ENCODE data around the gene DDR1. TPM values are rescaled to one million over a fixed set of nuclear protein-coding genes. Genes with fewer than 3 reads are reported as not detected.
"Not testable (repeated sequence)": the region's sequence is repeated elsewhere in the genome, so short reads cannot be mapped to it uniquely, and the experiment has no call there.

Gene DDR1
- total RNA-seq, 1 donor from 2014 or later = 5.9 TPM

DNA sequence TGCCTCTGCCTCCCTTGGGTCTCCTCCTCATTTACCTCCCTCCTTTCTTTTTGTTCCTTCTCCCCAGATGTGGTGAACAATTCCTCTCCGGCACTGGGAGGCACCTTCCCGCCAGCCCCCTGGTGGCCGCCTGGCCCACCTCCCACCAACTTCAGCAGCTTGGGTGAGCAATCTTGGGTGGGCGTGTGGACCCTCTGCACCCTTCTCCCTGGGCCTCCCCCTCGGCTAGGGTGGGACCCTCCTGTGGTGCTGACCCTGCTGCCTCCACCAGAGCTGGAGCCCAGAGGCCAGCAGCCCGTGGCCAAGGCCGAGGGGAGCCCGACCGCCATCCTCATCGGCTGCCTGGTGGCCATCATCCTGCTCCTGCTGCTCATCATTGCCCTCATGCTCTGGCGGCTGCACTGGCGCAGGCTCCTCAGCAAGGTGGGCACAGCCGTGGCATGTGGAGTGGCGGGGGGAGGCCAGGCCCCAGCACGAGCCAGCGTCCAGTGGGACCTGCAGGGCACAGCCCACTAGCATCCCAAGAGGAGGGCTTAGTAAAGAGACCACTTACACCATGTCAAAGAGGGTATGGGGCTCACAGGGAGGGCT lies 8.8 kb downstream of the DDR1 start:
- no peak for DNase-seq (ENCODE audit: low read depth, low spot score)

DNA sequence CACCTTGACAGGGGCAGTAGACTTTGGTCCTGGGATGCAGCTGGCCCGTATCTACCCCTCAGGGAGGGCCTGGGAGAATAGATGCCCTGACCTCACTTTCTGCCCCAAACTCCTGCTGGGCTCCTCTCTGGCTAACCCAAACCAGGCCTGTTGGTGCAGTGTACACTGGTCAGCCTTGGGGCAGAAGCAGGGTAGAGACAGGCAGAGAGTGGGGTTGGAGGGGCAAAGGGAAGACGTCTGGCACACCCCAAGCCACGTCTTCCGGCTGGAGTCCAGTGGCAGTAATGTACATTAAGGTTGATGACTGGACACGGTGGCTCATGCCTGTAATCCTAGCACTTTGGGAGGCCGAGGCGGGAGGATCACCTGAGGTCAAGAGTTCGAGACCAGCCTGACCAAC lies 9.3 kb downstream of the DDR1 start:
- DNase-seq (ENCODE audit: low read depth, low spot score) = no peak

DNA sequence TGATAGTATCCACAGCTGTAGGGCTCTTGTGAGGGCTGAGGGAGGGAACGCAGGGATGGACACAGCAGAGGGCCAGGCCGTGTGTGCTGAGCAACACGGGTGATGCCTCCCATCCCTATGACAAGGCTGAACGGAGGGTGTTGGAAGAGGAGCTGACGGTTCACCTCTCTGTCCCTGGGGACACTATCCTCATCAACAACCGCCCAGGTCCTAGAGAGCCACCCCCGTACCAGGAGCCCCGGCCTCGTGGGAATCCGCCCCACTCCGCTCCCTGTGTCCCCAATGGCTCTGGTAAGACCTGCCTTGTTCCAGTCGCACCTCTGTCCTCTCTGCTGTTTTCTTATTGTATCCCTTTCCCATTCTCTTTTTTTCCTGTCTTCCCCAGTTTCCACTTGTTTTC lies 10.1 kb downstream of the DDR1 start:
- DNase-seq (ENCODE audit: low read depth, low spot score) = no peak

DNA sequence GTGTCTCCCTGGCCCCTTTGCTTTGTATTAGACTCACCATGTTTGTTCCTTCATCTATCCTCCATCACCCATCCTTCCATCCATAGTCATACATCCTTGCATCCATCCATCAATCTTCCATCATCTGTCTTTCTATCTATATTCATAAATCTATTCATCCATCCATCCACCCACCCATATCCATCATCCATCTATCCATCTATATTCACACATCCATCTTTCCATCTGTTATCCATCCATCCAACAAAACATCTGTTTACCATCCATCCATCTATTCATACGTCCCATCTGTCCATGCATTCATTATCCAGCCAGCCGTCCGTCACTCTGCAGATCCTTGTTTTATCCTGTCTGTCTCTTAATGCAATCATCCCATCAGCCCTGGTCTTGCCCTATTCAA lies 10.6 kb downstream of the DDR1 start:
- DNase-seq (ENCODE audit: low read depth, low spot score) = no peak

DNA sequence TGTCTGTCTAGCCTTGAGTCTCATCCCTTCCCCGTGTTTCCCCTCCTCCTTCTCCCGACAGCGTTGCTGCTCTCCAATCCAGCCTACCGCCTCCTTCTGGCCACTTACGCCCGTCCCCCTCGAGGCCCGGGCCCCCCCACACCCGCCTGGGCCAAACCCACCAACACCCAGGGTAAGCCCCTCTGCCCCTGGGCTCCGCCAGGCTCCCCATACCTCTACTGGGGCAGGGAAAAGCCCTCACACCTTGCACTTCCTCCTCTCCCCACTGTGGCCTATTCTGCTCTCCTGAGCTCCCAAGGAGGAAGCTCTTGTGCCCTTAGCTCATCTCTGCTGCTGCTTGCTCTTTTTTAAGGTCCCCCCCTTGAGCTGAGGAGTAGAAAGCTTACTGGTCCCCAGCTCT lies 11.0 kb downstream of the DDR1 start:
- no peak for DNase-seq (ENCODE audit: low read depth, low spot score)

DNA sequence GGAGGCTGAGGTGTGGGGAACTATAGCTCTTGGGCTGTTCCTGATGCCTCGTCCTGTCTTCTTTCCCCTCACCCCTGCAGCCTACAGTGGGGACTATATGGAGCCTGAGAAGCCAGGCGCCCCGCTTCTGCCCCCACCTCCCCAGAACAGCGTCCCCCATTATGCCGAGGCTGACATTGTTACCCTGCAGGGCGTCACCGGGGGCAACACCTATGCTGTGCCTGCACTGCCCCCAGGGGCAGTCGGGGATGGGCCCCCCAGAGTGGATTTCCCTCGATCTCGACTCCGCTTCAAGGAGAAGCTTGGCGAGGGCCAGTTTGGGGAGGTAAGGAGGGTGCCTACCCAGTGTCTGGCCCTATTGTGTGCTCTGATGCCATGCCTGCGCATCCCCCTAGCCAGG lies 12.2 kb downstream of the DDR1 start:
- no peak for DNase-seq (ENCODE audit: low read depth, low spot score)

DNA sequence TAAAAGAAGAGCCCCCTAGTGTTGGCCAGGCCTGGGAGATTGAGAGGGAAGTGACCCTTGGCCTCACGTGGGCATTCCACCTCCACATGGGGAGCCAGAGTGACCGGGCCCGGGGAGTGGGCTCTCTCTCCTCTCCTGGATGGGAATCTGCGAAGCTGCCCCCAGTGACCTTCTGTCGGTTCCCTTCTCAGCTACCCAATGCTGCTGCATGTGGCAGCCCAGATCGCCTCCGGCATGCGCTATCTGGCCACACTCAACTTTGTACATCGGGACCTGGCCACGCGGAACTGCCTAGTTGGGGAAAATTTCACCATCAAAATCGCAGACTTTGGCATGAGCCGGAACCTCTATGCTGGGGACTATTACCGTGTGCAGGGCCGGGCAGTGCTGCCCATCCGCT lies 13.6 kb downstream of the DDR1 start:
- no peak for DNase-seq (ENCODE audit: low read depth, low spot score)

DNA sequence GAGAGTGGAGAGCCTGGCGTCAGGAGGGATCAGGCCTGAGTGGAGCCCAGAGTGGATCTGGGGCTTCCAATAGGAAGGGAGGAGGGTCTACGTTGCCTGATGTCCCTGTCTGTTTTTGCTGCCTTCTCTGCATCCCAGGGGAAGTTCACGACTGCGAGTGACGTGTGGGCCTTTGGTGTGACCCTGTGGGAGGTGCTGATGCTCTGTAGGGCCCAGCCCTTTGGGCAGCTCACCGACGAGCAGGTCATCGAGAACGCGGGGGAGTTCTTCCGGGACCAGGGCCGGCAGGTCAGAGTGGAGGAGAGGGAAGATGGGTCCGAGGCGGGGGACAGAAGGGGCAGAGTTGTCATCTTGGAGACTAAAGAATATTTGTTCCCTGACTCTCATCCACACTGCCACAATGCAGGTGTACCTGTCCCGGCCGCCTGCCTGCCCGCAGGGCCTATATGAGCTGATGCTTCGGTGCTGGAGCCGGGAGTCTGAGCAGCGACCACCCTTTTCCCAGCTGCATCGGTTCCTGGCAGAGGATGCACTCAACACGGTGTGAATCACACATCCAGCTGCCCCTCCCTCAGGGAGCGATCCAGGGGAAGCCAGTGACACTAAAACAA lies 14.5 kb downstream of the DDR1 start:
- DNase-seq (ENCODE audit: low read depth, low spot score) = no peak

DNA sequence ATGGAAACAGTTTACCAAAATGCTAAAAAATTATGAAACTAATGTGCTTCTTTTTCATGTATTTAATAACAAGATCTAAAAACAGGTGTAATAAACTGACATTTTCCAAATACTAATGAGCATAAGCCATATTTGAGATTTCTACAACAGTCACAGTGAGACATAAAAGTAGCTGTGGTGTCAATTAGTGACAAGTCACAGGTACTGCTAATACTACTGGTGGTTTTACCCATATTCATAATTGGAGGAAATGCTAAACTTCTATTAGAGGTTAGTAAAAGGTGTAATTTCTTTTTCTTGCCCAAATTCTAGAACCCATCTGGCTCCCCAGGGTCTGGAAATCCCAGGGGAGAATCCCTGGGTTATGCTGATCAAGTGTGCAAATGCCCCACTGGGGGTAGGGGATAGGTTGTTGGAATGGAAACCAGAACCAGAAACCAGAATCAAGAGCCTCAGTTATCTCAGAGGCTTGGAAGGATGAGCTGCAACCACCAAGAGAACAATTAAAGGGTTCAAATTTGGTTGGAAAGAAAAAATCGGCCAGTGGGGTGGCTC lies 16.6 kb downstream of the DDR1 start:
- DNase-seq (ENCODE audit: low read depth, low spot score) = no peak

DNA sequence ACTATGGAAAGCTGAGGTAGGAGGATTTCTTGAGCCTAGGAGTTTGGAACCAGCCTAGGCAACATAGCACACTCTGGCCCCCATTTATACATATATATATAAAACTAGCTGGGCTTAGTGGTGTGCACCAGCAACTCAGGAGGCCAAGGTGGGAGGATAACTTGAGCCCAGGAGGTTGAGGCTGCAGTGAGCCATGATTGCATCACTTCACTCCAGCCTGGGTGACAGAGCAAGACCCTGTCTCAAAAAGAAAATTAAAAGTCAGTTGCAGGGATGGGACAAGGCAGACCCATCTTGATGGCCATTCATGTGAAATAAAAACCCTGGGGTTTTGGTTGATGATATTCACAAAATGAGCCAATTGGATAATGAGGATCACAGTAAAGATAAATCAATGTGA lies 17.1 kb downstream of the DDR1 start:
- no peak for DNase-seq (ENCODE audit: low read depth, low spot score)

DNA sequence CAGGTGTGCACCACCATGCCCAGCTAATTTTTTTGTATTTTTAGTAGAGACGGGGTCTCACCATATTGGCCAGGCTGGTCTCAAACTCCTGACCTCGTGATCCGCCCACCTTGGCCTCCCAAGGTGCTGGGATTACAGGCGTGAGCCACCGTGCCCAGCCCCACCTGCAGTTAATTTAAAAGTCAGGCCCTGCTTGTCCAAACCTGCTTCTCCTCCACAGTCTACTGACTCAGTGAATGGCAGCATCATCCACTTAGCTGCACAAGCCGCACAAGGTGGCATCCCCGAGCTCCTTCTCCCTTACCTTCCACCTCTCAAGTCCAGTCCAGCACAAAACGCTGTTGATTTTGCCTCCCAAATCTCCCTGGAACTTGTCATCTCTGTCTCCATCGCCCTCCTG lies 17.9 kb downstream of the DDR1 start:
- not testable (repeated sequence) for DNase-seq (ENCODE audit: low read depth, low spot score)

DNA sequence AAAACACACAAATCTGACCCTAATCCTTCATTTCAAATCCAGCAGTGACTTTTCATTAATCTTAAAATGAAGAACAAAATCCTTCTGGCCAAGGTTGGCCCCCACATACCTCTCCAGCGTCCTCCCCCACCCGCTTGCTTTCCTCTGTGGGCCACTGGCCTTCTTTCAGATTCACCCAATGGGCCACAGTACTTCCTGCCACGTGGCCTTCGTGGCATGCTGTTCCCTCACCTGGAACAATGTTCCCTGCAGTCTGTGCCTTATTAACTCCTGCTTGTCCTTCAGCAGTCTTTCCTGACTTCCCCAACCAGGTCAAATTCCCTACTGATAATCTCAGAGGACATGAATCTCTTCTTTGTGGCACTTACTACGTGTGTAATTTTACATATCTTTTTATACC lies 18.4 kb downstream of the DDR1 start:
- no peak for DNase-seq (ENCODE audit: low read depth, low spot score)

DNA sequence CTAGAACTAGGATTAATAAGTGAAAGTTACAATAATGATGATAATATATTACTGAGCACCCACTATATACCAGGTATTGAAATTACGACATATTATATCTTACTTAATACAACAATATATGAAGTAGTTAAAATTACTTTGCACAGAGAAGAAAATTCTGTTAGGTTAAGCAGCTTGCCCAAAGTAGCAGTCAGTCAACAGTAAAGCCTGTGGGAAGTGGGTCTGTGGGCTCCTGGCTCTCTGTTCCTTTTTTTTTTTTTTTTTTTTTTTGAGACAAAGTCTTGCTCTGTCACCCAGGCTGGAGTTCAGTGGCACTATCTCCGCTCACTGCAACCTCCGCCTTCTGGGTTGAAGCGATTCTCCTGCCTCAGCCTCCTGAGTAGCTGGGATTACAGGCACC lies 18.9 kb downstream of the DDR1 start:
- no peak for DNase-seq (ENCODE audit: low read depth, low spot score)

DNA sequence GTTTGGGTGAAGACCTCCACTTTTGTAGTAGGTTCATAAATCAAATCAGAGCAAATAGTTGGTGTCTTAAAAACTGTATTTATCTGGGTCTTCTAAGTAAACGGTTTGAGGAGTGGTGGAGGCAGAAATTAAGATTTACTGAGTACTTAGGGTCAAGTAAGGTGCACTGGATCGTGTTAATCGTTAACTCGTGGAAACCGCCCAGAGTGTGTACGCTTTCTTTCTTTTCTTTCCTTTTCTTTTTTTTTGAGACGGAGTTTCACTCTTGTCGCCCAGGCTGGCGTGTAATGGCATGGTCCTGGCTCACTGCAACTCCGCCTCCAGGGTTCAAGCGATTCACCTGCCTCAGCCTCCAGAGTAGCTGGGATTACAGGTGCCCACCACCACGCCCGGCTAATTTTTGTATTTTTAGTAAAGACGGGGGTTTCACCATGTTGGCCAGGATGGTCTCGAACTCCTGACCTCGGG lies 23.0 kb downstream of the DDR1 start:
- not testable (repeated sequence) for DNase-seq (ENCODE audit: low read depth, low spot score)

DNA sequence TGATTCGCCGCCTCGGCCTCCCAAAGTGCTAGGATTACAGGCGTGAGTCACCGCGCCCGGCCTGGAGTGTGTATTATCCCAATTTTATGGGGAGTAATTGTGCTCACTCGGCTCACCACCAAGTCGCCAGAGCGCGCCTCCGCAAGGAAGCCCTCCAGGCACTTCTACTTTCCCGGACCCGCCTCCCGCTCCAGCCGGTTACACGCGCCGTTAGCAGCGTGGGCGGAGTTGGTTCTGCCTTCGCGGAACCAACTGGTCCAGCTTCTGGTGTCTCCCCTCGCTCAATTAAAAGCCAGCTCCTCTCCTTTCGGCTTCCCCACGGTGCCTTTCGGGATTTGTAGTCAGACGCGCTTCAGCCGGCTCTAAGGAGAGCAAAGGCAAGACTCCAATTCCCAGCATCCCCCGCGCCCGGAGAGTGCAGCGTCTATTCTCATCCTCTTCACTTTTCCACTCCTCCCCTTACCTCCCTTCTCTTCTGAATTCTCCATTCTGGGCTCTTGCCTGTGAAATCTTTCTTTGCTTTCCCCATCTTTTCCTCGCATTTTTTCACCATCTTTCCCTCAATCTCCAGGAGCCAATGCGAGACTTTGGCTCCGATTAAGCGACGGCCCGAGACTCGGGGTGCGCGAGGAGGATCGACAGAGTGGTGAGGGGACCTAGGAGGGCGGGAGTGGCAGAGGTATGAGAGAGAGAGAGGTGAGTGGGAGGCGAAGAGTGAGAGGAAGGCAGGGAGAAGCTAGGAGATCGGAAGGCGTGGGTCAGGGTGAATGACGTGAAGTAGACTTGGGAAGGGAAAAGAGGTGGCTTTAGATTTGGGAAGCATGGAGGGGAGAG lies 23.7 kb downstream of the DDR1 start, which contains the start of gene GTF2H4:
GTF2H4 (plus strand) TSS at position 450 of the 834 bp plus-strand sequence.
- DNase-seq (ENCODE audit: low read depth, low spot score) = peak; percentile 96

DNA sequence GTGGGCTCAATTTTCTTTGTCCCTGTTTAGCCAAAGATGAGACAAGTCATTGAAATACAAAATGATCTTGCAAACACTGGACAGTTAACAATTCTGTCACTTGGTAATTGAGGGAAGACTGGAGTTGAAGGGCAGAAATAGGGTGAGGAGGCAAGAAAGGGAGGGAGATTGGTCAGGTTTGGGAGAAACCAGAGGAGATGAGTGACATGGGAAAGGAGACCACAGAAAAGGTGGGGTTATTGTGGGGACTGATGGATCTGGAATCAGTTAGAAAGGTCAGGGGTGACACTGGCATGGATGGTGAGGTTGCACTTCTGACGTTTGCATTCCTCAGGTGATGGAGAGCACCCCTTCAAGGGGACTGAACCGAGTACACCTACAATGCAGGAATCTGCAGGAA lies 24.4 kb downstream of the DDR1 start:
- DNase-seq (ENCODE audit: low read depth, low spot score) = no peak

DNA sequence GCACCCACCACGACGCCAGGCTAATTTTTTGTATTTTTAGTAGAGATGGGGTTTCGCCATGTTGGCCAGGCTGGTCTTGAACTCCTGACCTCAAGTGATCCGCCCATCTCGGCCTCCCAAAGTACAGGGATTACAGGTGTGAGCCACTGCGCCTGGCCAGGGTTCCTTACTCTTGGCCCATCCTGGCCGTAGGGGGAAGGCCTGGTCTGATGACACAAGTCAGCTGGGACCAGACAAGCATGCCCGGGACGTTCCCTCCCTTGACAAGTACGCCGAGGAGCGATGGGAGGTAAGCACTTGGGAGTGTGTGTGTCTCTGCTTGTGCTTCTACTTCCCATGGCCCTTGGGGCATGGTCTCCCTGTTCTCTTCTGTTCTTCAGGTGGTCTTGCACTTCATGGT lies 26.2 kb downstream of the DDR1 start:
- not testable (repeated sequence) for DNase-seq (ENCODE audit: low read depth, low spot score)

DNA sequence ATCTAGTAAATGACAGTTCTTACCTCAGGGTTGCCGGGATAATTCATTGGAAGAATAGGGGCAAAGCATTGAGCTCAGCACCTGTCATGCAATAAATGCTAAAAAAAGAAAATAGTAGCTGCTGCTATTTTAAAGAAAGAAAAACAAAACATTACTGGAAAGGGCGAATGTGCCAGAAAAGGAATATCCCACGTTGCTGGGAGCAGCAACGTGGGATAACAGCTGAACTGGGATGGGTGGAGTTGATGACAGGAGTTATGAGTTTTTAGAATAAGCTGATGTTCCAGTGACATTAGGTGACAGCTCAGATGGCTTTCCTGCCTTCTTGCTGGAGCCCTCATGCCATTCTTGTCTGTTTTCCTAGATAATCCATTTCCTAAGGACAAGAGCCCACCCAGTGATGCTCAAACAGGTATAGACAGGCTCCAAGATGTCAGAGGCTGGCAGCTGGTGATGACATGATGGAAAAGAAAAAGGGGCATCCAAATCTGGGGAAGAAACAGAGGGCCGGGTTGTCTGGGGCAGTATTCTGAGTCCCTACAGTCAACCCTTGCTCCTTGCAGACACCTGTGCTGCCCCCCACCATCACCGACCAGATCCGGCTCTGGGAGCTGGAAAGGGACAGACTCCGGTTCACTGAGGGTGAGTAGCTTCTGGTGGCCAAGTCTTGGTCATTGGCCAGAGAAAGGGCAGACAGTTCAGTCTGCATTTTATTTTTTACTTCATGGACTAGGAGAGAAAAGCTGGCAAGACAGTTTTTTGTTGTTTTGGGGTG lies 28.6 kb downstream of the DDR1 start:
- no peak for DNase-seq (ENCODE audit: low read depth, low spot score)

DNA sequence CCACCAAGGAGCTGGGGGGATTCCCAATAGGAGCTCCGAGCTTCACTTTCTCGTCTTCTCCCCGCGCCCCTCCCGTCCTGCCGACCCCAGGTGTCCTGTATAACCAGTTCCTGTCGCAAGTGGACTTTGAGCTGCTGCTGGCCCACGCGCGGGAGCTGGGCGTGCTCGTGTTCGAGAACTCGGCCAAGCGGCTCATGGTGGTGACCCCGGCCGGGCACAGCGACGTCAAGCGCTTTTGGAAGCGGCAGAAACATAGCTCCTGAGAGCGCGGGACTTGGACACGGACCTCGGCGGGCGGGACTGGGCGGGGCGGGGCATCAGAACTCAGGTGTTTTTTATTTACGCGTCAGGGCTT lies 29.4 kb downstream of the DDR1 start:
- DNase-seq (ENCODE audit: low read depth, low spot score) = no peak

DNA sequence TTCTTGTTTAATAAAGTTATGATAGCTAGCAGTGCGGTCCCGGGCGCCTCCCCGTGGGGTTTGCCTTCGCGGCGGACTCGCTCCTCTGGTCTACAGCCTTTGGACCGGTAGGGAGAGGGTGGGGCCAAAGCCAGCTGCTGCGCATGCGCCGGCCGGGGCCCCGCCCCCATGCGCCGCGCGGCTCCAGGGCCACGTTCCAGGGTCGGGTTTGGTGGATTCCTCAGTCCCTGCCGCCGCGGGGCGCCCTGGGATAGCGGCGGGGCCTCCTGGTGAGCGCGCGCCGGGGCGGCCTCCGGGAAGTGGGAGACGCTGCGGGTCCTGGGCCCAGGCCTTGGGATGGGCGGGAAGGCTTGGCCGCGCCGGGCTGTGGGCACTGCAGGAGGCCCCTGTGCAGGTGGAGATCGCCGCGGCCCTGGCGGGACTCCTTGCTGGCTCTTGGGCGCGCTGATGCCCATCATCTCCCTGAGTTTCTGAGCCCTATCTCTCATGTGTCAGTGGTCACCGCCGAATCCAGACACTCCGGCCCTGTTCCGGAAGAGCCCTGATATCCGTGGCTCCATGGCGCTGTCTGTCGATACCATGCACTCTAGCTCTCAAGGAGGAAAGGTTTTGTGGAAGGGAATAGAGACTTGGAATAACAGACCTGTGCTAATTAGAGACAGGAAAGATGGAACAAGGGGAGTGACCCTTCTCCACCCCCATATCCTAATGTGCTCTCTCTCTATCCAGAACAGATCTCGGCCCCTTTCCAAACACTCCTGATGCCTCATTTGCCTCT lies 29.9 kb downstream of the DDR1 start, which contains the start of gene VARS2:
VARS2 (plus strand) TSS at position 163 of the 778 bp plus-strand sequence; CDS start at position 762, 599 bp downstream.
- peak; percentile 58 for DNase-seq (ENCODE audit: low read depth, low spot score)
